Astrocyte of the cerebellum (primary cell): ENCODE measurements around the gene SDC1.

Source experiments
- DNase-seq: peaks from one replicate; pipeline ENCODE4 v3.0.0-alpha.2; 2011; ENCODE audit warnings: low read depth
- H3K4me3 ChIP-seq: 2 replicates; pipeline ENCODE4 v1.5.1; 2011; ENCODE audit warnings: mild to moderate bottlenecking, low read depth, low read length, moderate library complexity
- CTCF ChIP-seq: IDR thresholded peaks from 2 replicates; pipeline ENCODE4 v1.5.1; 2012; ENCODE audit warnings: low read length, low read depth, moderate library complexity, mild to moderate bottlenecking; ENCODE audit errors: missing control alignments
- in situ Hi-C: cut with HindIII; loops from 2 replicates; pipeline ENCODE4 v1.10.0; 2017; ENCODE audit warnings: low sequenced_read_pairs

Gene SDC1

GRCh38 chr2:20203521-20204225, 21.3 kb downstream of the SDC1 start:
- no peak for DNase-seq
- H3K4me3 ChIP-seq = no peak overlapping the region
- in situ Hi-C loops = no loop called here
- TF ChIP-seq CTCF = no peak

GRCh38 chr2:20203072-20203471, 21.9 kb downstream of the SDC1 start:
- H3K4me3 ChIP-seq = no peak overlapping the region
- in situ Hi-C loops = no loop called here
- no peak for TF ChIP-seq CTCF
- DNase-seq = no peak

- TF ChIP-seq CTCF = no peak
- DNase-seq = no peak
- in situ Hi-C loops = no loop called here
- H3K4me3 ChIP-seq = no peak overlapping the region
Observed at GRCh38 chr2:20201671-20202070, 23.3 kb downstream of the SDC1 start.

GRCh38 chr2:20200697-20201555, 24.0 kb downstream of the SDC1 start:
- TF ChIP-seq CTCF = no peak
- in situ Hi-C loops = no loop called here
- H3K4me3 ChIP-seq = no peak overlapping the region
- DNase-seq = no peak

- DNase-seq = no peak
- TF ChIP-seq CTCF = no peak
- no peak overlapping the region for H3K4me3 ChIP-seq
- in situ Hi-C loops = no loop called here
Observed at GRCh38 chr2:20199633-20200270, 25.2 kb downstream of the SDC1 start.

GRCh38 chr2:20198796-20199632, 25.9 kb downstream of the SDC1 start:
- DNase-seq = no peak
- no peak overlapping the region for H3K4me3 ChIP-seq
- no peak for TF ChIP-seq CTCF
- in situ Hi-C loops = no loop called here
